Measurements from ENCODE around the gene LRRC42.
"Not testable (repeated sequence)": the region's sequence is repeated elsewhere in the genome, so short reads cannot be mapped to it uniquely, and the experiment has no call there.

The LRRC42 gene

GRCh38 chr1:53964109-53964508 is 18.0 kb downstream of the LRRC42 start:
- no peak overlapping the region for H3K4me2 ChIP-seq (ENCODE audit: low read length)
- no peak overlapping the region for H2AFZ ChIP-seq (ENCODE audit: low read depth, low read length)
- TF ChIP-seq CTCF (IDR thresholded peaks at IDR 0.05; ENCODE audit: low read depth, low read length) (no peak), EZH2phosphoT487 (IDR thresholded peaks at IDR 0.05; ENCODE audit: low read depth) (no peak)
- H3K27ac ChIP-seq (ENCODE audit: low read length) = no peak overlapping the region
- no peaks in the 10 kb centered on the region for H3K9me3 ChIP-seq (ENCODE audit: insufficient read depth, low read length)
- H4K20me1 ChIP-seq (ENCODE audit: insufficient read depth, low read length) = no peaks in the 10 kb centered on the region
- H3K36me3 ChIP-seq (replicated peaks; ENCODE audit: low read depth, low read length) = peaks cover 13% of the 10 kb centered on the region
- no peaks in the 10 kb centered on the region for H3K79me2 ChIP-seq (ENCODE audit: low read length)
- H3K4me1 ChIP-seq (ENCODE audit: low read length) = peaks cover 10% of the 10 kb centered on the region
- no peak overlapping the region for H3K4me3 ChIP-seq (ENCODE audit: low read length)
- H3K9ac ChIP-seq (ENCODE audit: low read length) = no peak overlapping the region
- no peaks in the 10 kb centered on the region for H3K27me3 ChIP-seq (ENCODE audit: low read depth, low read length)

- Histone ChIP-seq H3K79me2 (ENCODE audit: low read length) (no peaks in the 10 kb centered on the region), H3K9ac (ENCODE audit: low read length) (no peak overlapping the region), H3K4me2 (ENCODE audit: low read length) (no peak overlapping the region), H3K4me3 (ENCODE audit: low read length) (no peak overlapping the region), H4K20me1 (ENCODE audit: insufficient read depth, low read length) (no peaks in the 10 kb centered on the region), H3K36me3 (replicated peaks; ENCODE audit: low read depth, low read length) (peaks cover 6% of the 10 kb centered on the region), H3K27ac (ENCODE audit: low read length) (no peak overlapping the region), H3K27me3 (ENCODE audit: low read depth, low read length) (no peaks in the 10 kb centered on the region), H3K4me1 (ENCODE audit: low read length) (peaks cover 10% of the 10 kb centered on the region), H2AFZ (ENCODE audit: low read depth, low read length) (no peak overlapping the region), H3K9me3 (ENCODE audit: insufficient read depth, low read length) (no peaks in the 10 kb centered on the region)
- TF ChIP-seq CTCF (IDR thresholded peaks at IDR 0.05; ENCODE audit: low read depth, low read length) (no peak), EZH2phosphoT487 (IDR thresholded peaks at IDR 0.05; ENCODE audit: low read depth) (no peak)
Observed at GRCh38 chr1:53966794-53967193, 20.6 kb downstream of the LRRC42 start.

GRCh38 chr1:53967409-53968124 is 21.4 kb downstream of the LRRC42 start:
- Histone ChIP-seq H3K27ac (ENCODE audit: low read length) (no peak overlapping the region), H3K27me3 (ENCODE audit: low read depth, low read length) (no peaks in the 10 kb centered on the region), H3K9ac (ENCODE audit: low read length) (no peak overlapping the region), H3K9me3 (ENCODE audit: insufficient read depth, low read length) (no peaks in the 10 kb centered on the region), H3K36me3 (replicated peaks; ENCODE audit: low read depth, low read length) (peaks cover 3% of the 10 kb centered on the region), H3K4me2 (ENCODE audit: low read length) (no peak overlapping the region), H3K4me3 (ENCODE audit: low read length) (no peak overlapping the region), H4K20me1 (ENCODE audit: insufficient read depth, low read length) (no peaks in the 10 kb centered on the region), H3K79me2 (ENCODE audit: low read length) (no peaks in the 10 kb centered on the region), H2AFZ (ENCODE audit: low read depth, low read length) (no peak overlapping the region), H3K4me1 (ENCODE audit: low read length) (peaks cover 10% of the 10 kb centered on the region)
- TF ChIP-seq CTCF (IDR thresholded peaks at IDR 0.05; ENCODE audit: low read depth, low read length) = no peak
- TF ChIP-seq EZH2phosphoT487 (IDR thresholded peaks at IDR 0.05; ENCODE audit: low read depth) = no peak

- H3K79me2 ChIP-seq (ENCODE audit: low read length) = no peaks in the 10 kb centered on the region
- no peak overlapping the region for H3K4me2 ChIP-seq (ENCODE audit: low read length)
- H3K36me3 ChIP-seq (replicated peaks; ENCODE audit: low read depth, low read length) = peaks cover under 1% of the 10 kb centered on the region
- TF ChIP-seq CTCF (IDR thresholded peaks at IDR 0.05; ENCODE audit: low read depth, low read length) (no peak), EZH2phosphoT487 (IDR thresholded peaks at IDR 0.05; ENCODE audit: low read depth) (no peak)
- no peak overlapping the region for H3K9ac ChIP-seq (ENCODE audit: low read length)
- no peaks in the 10 kb centered on the region for H4K20me1 ChIP-seq (ENCODE audit: insufficient read depth, low read length)
- no peaks in the 10 kb centered on the region for H3K27me3 ChIP-seq (ENCODE audit: low read depth, low read length)
- H3K4me3 ChIP-seq (ENCODE audit: low read length) = no peak overlapping the region
- no peak overlapping the region for H2AFZ ChIP-seq (ENCODE audit: low read depth, low read length)
- peaks cover 6% of the 10 kb centered on the region for H3K4me1 ChIP-seq (ENCODE audit: low read length)
- no peak overlapping the region for H3K27ac ChIP-seq (ENCODE audit: low read length)
- H3K9me3 ChIP-seq (ENCODE audit: insufficient read depth, low read length) = no peaks in the 10 kb centered on the region
Observed at GRCh38 chr1:53968125-53968513, 22.0 kb downstream of the LRRC42 start.

- H4K20me1 ChIP-seq (ENCODE audit: insufficient read depth, low read length); H3K9ac ChIP-seq (ENCODE audit: low read length); H3K36me3 ChIP-seq (replicated peaks; ENCODE audit: low read depth, low read length); H3K27me3 ChIP-seq (ENCODE audit: low read depth, low read length); H2AFZ ChIP-seq (ENCODE audit: low read depth, low read length); H3K9me3 ChIP-seq (ENCODE audit: insufficient read depth, low read length); H3K4me2 ChIP-seq (ENCODE audit: low read length); H3K4me1 ChIP-seq (ENCODE audit: low read length); H3K27ac ChIP-seq (ENCODE audit: low read length); H3K79me2 ChIP-seq (ENCODE audit: low read length); H3K4me3 ChIP-seq (ENCODE audit: low read length): not testable (repeated sequence)
Observed at GRCh38 chr1:53969323-53969722, 23.2 kb downstream of the LRRC42 start.
